GM19023 (cell line): ENCODE data around the gene PICK1.

Experiments
- ATAC-seq: cut with Tn5 transposase; IDR thresholded peaks from one replicate; pipeline ENCODE4 v1.9.1; 2021; ENCODE audit warnings: mild to moderate bottlenecking, moderate library complexity; ENCODE audit not compliant: unreplicated experiment

PICK1 gene

DNA sequence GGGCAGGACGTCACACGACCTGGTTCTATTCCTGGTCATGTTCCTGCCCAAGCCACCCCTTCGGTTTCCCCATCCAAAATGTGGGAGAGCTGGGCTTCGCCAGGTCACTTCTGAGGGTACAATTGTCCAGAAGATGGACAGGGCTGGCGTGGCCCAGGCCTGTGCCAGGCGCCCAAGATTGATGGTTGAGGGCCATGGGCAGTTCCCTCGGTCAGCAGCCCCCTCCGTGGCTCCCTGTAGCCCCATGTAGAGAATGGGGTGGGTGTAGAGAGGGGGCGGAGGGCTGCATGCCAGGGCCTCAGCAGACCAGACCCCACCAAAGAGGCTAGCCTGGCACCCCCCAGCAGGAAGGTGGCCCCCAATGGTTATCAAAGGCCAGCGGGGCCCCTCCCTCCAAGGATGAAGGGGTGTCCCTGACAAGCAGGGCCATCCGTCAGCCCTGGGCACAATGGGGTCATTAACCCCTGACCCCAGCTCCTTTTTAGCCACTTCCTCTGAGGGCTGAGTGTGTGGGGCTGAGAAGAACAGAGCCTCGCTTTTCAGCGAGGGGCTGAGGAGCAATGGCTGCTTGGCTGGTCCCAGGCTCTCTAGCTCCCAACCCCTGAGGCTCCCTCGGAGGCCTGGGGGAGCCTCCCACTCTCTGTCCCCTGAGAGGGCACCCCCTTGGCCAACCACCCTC is 11.0 kb upstream of the PICK1 start:
- ATAC-seq = no peak

DNA sequence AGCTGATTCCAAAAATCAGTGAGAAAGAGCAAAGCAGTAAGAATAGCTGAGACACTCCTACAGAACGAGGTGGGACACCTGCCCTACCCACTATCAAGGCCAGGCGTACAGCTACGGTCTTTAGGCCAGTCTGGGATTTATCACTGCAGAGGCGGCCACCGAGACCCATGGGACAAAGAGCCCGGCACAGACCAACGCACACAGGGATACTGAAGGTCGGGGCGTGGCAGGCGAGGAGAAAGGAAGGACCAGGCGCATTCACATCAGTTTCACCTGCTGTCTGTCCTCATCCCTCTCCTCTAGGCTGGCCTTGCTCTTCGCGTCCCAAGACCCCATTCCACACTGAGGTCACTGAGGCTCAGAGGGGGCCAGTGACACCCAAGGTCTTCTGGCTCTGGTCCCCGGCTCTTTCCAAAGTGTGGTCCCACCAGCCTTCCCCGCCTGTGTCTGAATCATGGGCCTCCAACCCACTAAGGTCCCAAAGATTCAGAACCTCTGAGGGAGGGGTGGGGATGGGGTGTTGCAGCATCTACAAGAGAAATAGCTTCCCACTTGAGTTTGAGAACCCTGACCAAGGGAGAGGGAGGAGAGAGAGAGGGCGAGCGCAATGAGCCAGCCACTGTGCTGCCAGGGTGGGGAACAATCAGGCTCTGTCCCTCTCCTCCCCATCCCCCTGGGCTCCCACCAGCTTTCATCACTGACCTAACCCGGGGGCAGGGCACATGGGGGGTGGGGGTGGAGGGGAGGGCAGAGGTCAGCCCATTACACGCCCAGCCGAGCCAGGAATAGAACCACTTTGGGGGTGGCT is 7.2 kb upstream of the PICK1 start:
- no peak for ATAC-seq

DNA sequence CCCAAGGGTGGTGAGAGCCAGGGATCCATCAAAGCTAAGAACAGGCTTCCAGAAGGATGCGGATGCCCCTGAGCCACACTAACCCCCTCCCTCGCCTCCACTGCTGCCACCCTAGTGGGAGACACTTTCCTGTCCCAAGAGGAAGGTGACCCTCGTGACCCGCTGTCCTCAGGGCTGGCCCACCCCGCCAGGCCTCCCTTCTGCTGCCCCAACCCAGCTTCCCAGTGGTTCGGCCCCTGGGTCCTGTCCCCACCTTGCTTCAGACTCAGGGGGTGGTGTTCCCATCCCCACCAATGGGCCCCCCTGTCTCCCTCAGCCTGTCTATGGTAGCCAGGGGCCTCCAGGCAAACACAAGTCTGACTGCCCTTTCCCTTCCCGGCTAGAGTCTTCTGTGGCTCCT is 6.5 kb upstream of the PICK1 start:
- no peak for ATAC-seq

DNA sequence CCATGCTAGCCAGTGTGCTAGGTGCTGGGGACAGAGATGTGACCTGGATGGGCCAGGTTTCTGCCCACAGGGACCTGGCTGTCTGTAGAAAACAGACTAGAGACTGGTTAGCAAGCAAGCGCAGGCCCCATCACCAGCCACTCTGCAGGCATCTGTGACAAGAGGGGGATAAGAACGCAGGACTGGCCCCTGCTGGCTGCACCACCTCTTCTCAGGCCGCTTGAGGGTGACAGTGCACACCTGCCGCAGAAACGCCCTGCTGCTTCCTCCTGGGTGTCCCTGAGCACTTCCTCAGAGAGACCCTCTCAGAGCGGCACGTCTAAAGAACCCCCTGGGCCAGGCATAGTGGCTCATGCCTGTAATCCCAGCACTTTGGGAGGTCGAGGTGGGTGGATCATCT is 5.9 kb upstream of the PICK1 start:
- no peak for ATAC-seq

DNA sequence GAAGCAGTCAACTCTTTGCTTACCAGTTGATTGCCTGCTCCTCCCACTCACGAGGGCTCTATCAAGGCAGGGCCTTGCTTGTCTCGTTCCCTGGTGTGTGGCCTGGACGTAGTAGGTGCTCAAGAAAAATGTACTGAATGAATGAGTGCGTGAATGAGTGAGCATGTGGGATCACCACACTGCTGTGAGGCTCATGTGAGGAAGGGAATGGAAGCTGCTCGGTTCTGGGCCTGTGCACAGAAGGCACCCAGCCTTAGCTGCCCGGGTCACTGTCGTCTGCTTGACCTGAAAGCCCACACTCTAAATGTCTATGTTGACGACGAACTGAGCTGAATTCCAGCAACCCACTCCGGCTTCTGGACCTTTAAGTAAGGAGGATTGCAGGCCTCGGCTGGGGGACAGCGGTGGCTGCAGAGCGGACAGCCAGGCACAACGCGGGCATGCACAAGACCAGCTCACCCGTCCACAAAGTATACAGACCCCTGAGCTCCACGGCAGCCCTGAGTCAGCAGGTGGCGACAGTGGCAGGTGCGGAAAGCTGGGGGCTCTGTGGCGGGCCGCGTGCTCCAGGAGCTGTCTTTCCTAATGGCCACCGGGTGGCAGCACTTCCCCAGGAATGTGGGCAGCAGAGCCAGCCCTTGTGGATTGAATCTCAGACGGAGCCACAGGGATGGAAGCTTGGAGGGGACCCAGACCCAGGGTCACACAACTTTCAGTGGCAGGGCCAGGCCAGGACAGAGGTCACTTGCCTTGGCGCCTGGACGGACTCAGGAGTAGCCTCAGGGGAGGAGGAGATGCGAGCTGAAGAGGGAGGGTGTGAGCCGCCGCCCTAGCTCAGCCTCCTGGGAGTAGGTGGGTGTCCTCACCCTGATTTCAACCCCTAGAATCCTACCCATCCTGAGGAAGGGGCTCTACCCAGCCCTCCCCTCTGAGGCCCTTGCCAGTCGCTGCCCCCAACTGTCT is 5.0 kb upstream of the PICK1 start:
- ATAC-seq = no peak

DNA sequence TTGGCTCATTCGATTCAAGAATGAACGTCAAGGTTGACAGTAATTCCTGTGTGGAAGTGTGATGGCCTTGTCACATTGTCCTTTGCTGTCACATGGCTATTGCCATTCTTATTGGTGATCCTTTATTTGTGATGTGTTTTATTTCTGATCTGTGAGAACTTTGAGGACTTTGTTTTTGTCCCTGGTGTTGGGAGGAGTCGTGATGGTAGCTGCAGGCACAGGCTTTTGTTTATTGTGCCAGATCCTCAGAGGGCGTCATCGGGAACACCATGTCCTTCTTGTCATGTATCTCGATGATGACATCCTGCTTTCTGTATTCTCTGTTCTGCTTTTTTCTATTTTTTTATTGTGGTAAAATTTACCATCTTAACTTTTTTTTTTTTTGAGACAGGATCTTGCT is 5.6 kb downstream of the PICK1 start:
- no peak for ATAC-seq

DNA sequence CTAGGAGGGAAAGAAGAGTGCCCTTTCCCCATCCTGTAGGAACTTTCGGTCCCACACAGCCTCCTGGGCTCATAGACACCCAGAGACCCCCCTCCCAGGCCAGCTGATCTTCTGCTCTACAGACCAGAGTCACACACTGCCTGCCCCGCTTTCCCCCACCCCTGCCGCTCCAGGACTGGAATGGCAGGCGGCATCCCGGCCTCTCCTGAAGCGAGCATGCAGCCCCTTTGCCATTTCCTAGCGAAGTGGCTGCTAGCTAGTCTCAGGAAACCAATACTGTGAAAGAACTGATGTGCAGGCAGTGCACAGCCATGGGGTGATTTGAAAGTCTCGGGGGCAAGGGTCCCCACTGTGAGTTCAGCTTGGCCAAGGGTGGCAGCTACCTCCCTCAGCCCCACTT is 8.3 kb downstream of the PICK1 start:
- ATAC-seq = no peak

DNA sequence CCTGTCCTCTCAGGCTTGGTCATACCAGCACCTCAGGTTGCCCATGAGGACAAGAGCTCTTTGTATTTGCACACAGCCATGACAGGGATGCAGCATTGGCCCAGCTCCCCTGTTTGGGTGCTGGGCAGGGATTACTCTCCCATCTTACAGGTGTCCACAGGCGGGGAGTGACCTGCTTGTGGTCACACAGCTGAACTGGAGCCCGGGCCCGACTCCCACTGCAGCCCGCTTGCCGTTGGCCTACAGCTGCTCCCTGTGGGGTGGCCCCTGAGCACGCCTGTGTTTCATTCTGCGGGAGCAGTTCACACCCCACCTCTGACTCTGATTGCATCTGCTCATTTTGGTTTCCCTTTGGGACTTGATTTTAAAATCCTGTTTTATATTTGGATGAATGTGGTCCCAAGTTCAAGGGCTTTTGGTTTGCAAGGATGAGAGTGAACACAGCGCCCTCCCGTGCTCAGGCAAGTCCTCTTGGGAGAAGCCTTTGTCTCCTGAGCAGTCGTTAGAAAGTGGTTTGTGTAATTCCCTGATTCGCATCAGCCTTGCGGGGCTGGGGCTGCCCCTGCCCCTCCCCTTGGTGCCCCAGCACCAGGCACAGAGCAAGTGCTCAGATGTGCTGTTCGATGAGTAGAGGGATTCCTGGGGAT is 9.3 kb downstream of the PICK1 start:
- ATAC-seq = no peak

DNA sequence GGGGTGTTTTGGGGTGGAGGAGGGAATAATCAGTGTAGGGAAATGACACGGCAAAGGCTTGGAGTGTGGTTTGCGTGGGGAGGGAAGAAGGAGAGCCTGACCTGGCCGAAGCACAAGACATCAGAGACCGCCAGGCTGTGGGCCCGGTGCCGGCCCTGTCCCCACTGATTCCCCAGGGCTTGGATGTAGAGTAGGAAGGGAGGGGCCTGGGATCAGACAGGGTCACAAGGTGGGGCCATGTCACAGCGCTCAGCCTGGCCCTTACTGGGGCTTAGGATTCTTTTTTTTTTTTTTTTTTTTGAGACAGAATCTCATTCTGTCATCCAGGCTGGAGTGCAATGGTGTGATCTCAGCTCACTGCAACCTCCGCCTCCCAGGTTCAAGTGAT is 9.8 kb downstream of the PICK1 start:
- no peak for ATAC-seq

DNA sequence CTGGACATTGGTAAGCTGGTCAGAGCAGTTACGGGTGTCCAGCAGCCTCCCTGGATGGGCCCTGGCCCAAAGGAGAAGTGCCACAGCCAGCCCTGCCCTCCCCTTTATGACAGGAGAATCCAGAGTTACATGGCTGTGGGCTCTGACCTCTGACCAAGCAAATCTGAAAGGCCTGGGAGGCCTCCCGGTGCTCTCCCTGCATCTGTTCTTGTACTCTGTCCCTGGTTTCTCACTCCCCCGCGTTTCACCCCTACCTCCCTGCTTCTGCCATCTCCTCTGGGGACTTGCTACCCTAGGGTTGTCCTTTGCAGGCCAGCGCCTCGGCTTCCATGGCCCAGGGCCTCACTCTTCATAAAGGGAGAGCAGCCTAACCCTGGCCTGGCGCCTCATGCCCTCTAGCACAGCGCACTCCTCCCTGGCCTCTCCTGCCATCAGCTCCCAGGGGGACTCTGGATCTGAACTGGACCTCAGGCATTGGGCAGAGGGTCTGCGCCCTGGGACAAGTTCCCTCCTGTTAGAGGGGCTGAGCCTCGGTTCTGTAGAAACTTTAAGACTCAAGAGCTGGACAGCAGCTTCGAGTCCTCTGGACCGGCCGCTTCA is 10.7 kb downstream of the PICK1 start:
- no peak for ATAC-seq

DNA sequence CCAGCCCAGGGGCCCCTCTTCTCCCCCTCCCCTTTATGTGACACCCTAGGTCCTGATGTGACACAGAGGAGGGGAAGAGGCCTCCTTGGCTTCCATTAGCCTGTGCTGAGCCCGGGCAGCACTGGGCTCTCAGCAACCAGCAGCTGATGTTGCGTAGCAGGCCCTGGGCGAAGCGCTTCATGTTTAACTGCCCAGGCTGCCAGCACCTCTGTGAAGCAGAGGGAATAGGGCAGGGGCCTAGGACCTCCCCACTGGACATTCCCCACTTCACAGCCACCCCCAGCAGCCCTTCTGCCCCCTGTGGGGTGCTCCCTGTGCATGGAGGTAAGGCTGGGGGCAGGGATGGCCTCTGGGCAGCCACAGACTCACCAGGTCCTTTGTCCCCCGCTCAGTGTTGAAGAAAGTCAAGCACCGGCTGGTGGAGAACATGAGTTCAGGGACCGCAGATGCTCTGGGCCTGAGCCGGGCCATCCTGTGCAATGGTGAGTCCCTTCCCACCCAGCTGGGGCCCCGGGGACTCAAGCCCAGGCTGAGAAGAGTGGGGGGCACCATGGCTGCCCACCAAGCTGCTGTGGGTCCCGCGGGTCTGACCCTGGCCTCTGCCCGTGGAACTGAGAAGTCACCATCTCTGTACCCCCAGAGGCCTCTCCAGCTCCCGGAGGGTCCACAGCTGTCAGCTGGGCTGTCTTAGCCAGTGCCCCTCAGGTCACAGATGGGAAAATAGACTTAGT is 11.6 kb downstream of the PICK1 start:
- ATAC-seq = no peak

DNA sequence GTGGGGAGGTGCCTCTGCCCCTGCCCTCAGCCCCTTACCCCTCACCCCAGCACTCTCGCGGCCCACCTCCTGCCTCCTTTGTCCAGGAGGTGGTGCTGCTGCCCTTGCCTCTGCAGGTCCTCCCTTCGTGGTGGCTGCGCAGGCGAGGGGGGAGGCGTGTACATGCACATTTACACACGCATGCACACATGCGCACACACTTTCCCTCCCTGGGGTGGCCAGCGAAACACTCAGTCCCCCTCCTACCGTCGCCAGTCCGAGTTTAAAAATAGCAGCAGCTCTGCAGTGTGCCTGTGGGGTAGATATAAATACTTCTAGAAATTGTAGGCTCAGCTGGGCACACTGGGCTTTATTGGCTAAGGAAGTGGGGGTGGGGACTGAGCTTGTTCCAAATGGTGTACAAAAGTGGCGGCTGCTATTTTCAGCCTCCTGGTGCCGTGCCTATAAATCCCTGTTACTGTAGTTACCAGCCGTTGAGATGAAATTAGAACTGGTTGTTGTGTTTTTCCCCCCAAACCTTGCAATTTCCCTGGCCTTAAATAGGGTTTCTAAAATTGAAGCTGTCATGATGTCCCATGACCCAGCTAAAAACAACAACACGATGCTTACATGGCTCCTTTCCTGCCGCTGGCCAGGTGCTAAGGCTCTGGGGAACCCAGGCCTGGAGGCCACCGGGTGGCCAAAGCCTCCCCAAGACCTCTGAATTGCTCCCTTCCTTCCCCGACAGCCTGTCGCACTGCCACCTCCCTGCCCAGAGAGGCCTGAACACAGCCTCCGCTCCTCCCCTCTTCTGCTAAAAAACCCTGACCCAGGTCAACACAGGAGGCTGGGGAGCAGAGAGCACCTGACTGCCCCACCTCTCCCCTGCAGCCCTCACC is 12.4 kb downstream of the PICK1 start:
- ATAC-seq = no peak

DNA sequence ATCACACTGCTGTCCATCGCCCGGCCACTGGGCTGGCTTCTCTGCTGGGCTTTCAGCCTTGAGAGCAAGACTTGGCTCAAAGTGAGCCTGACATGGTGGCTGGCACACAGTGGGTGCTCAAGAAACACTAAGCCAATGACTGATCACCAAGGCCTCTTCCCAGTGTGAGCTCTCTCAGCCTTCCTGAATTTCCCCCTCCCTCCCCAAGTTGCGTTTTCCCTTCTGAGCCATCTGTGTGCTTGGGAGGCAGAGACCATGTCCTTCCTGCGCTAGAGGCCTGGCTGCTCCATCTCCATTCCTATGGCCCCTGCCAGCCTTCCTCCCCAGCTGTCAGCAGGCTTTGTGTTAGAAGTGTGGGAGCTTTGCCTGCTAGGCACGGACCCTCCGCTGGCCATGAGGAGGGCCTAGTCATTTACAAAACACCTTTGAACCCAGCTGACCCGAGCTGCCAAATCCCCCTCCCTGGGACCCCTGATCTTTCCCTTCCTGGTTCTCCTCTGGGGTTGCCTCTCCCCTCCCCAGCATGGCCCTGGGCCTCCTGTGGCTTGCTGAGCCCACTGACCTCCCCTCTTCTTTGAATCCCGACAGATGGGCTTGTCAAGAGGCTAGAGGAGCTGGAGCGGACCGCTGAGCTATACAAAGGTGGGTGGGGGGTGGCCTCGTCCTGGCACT is 13.2 kb downstream of the PICK1 start:
- ATAC-seq = no peak

DNA sequence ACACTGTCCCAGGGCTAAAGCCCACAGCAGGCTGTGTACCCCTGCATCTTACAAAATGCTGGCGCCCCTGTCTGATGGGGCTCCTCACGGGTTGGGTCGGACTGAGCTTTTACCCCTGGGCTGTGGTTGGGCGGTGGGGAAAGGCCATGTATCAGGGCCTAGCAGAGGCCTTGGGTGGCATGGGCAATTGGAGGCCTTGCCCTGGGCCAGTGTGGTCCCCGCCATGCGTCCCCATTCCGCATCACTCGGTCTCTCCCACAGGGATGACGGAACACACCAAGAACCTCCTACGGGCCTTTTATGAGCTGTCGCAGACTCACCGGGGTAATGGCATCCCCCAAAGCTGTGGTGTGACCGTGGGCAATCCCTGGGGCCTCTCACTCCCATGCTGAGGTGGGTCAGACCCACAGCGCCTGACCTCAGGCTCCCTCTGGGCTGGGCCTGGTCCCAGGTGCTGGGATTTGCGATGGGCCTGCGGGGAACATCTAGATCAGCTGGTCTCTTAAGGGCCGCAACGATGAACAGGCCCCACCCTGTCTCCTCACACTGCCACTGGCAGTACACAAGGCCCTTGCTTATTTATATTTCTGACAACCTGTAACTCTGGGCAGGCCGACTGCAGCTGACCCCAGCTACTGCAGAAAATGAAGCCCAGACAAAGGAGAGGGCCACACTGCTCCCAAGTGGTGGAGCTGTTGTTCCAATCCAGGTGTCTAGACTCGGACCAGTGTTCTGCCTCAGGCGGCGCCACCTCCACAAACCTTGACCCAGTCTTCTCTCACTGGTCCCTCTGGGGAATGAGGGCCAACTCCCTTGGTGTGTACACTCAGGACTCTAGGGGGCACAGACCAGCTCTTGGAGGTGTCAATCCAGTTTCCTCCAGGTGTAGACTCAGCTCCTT is 14.5 kb downstream of the PICK1 start:
- ATAC-seq = no peak

DNA sequence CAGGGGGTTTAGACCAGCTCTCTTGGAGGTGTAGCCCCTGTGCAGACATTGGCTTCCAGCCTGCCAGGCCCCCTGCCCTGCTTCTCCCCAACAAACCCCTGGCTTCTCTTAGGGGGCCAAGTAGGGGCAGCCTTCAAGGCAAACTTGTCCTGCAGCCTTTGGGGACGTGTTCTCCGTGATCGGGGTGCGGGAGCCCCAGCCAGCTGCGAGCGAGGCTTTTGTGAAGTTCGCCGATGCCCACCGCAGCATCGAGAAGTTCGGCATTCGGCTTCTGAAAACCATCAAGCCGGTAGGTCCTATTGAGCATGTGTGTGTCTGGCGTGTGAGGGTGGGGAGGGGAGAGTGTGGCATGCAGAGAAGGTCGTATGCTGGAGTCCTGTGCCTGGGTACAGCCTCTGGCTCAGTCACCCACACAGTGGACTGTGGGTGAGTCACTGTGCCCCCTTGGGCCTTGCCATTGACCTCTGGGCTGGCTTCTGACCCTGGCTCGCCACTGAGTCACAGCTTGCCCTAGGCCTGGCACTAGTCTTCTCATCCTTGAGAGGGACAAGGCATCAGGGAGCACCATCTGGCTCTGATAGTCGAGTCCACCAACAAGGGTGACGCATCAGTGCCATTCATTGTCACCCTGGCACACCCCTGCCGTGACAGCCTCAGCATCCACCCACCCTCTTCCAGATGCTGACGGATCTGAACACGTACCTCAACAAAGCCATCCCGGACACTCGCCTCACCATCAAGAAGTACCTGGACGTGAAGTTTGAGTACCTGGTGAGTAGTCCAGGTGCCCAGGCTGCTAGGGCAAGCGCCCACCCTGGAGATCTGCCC is 15.3 kb downstream of the PICK1 start:
- ATAC-seq = no peak
